A549 (cell line): Measurements from ENCODE around the gene PPM1H. TPM values are rescaled to one million over a fixed set of nuclear protein-coding genes. Genes with fewer than 3 reads are reported as not detected.

Experiments
- ATAC-seq, 2 experiments: fragments of 200-7000 bp in 1 of 2; fragments of >200 bp in 1 of 2; cut with Nextera tagmentation in 1 of 2; cut with Tn5 transposase in 1 of 2; 3 replicates each; pipeline versions ENCODE4 v1.8.0 to v1.9.1; 2018 to 2020; ENCODE audit warnings: mild to moderate bottlenecking in 1 of 2, moderate library complexity in 1 of 2
- CTCF ChIA-PET: fragments of 300-600 bp; sonication (Branson Sonifier 250); formaldehyde crosslinking; extraction: SDS; loops from one replicate; lab custom pipeline; 2021; ENCODE audit warnings: antibody characterized with exemption, inconsistent platforms; lab: Yijun Ruan, JAX
- POLR2A ChIA-PET: fragments of 350-600 bp; formaldehyde crosslinking; extraction: SDS; loops from one replicate; lab custom pipeline; 2021; ENCODE audit warnings: antibody characterized with exemption, inconsistent platforms; lab: Yijun Ruan, JAX
- DNase-seq, 2 experiments: peaks; one replicate each; pipeline versions ENCODE4 v3.0.0 to v3.0.0-alpha.2; 2011 to 2016; ENCODE audit warnings: low read depth in 1 of 2, low spot score in 1 of 2
- FAIRE-seq: peaks from 2 replicates; lab custom pipeline; 2011; peaks lifted over from hg19 to GRCh38; lab: Jason Lieb, UNC
- H3K27ac ChIP-seq, 2 experiments: fragments of >200 bp; sonication (Bioruptor Twin); formaldehyde crosslinking; 3 replicates each; pipeline ENCODE4 v1.5.1; 2016 to 2017
- H3K4me1 ChIP-seq: fragments of >200 bp; sonication (Bioruptor Twin); formaldehyde crosslinking; 3 replicates; pipeline ENCODE4 v1.6.1; 2016
- H3K4me2 ChIP-seq: fragments of >200 bp; sonication (Bioruptor Twin); formaldehyde crosslinking; 3 replicates; pipeline ENCODE4 v1.6.1; 2016
- H3K4me3 ChIP-seq: fragments of >200 bp; sonication (Bioruptor Twin); formaldehyde crosslinking; 3 replicates; pipeline ENCODE4 v1.5.1; 2016
- H3K9me3 ChIP-seq: fragments of >200 bp; sonication (Bioruptor Twin); formaldehyde crosslinking; 3 replicates; pipeline ENCODE4 v1.6.1; 2016
- ATOH8 ChIP-seq: fragments of 250-450 bp; sonication (Bioruptor Pico); IDR thresholded peaks from 2 replicates; pipeline ENCODE4 v1.5.0; 2020; ENCODE audit warnings: low read depth, mild to moderate bottlenecking, moderate library complexity
- CBX2 ChIP-seq: fragments of 200-600 bp; sonication (generic); IDR thresholded peaks from 2 replicates; pipeline ENCODE4 v1.6.1; 2016; ENCODE audit warnings: low read depth, mild to moderate bottlenecking, borderline replicate concordance
- CBX8 ChIP-seq: fragments of 200-600 bp; sonication (generic); IDR thresholded peaks from 2 replicates; pipeline ENCODE4 v1.6.1; 2016
- CEBPB ChIP-seq, 2 experiments: fragments of >200 bp in 1 of 2; sonication (Bioruptor Twin) in 1 of 2; formaldehyde crosslinking in 1 of 2; IDR thresholded peaks; 2 replicates each; pipeline ENCODE4 v1.6.1; 2012 to 2016
- CHD2 ChIP-seq: fragments of 150-350 bp; IDR thresholded peaks from 2 replicates; pipeline ENCODE4 v1.6.1; 2014; ENCODE audit warnings: low read length; ENCODE audit not compliant: partially characterized antibody
- EHF ChIP-seq: fragments of 250-450 bp; sonication (Bioruptor Pico); IDR thresholded peaks from 2 replicates; pipeline ENCODE4 v1.5.0; 2020; ENCODE audit warnings: mild to moderate bottlenecking
- EHMT2 ChIP-seq: fragments of 200-600 bp; sonication (generic); IDR thresholded peaks from 2 replicates; pipeline ENCODE4 v1.6.1; 2016; ENCODE audit warnings: antibody characterized with exemption, low read depth, mild to moderate bottlenecking, moderate library complexity
- FOSB ChIP-seq: fragments of 250-450 bp; sonication (Bioruptor Pico); IDR thresholded peaks from 2 replicates; pipeline ENCODE4 v1.5.0; 2020; ENCODE audit warnings: mild to moderate bottlenecking, moderate library complexity
- FOXS1 ChIP-seq: fragments of 250-450 bp; sonication (Bioruptor Pico); IDR thresholded peaks from 2 replicates; pipeline ENCODE4 v1.5.0; 2020; ENCODE audit warnings: mild to moderate bottlenecking, moderate library complexity
- GATA3 ChIP-seq: IDR thresholded peaks from 2 replicates; pipeline ENCODE4 v1.6.1; 2012; ENCODE audit warnings: borderline replicate concordance
- HOXB5 ChIP-seq: fragments of 250-450 bp; sonication (Bioruptor Pico); IDR thresholded peaks from 2 replicates; pipeline ENCODE4 v1.5.0; 2020; ENCODE audit warnings: mild to moderate bottlenecking, moderate library complexity
- JUN ChIP-seq, 2 experiments: fragments of >200 bp; sonication (Bioruptor Twin); formaldehyde crosslinking; IDR thresholded peaks; 2 replicates in 1 of 2; 3 replicates in 1 of 2; pipeline ENCODE4 v1.6.1; 2016 to 2017
- KDM1A ChIP-seq: fragments of 200-600 bp; sonication (generic); IDR thresholded peaks from 2 replicates; pipeline ENCODE4 v1.6.1; 2016; ENCODE audit warnings: low read depth, mild to moderate bottlenecking
- MAX ChIP-seq: IDR thresholded peaks from 2 replicates; pipeline ENCODE4 v1.6.1; 2012
- NPAS2 ChIP-seq: fragments of 250-450 bp; sonication (Bioruptor Pico); IDR thresholded peaks from 2 replicates; pipeline ENCODE4 v1.8.0; 2022; ENCODE audit warnings: mild to moderate bottlenecking, moderate library complexity, borderline replicate concordance
- POLR2AphosphoS2 ChIP-seq: conservative IDR thresholded peaks from 2 replicates; pipeline ENCODE4 v1.6.1; 2012; ENCODE audit warnings: low read length, improper control_type of control experiment, inconsistent platforms
- RAD21 ChIP-seq, 2 experiments: fragments of >200 bp in 1 of 2; sonication (Bioruptor Twin) in 1 of 2; formaldehyde crosslinking in 1 of 2; IDR thresholded peaks in 1 of 2; conservative IDR thresholded peaks in 1 of 2; 2 replicates in 1 of 2; 3 replicates in 1 of 2; pipeline ENCODE4 v1.6.1; 2012 to 2018; ENCODE audit warnings: inconsistent platforms in 1 of 2
- RNF2 ChIP-seq: fragments of 200-600 bp; sonication (generic); IDR thresholded peaks from 2 replicates; pipeline ENCODE4 v1.6.1; 2016; ENCODE audit warnings: low read depth, mild to moderate bottlenecking, antibody characterized with exemption, moderate library complexity, borderline replicate concordance
- SREBF2 ChIP-seq: fragments of 450-650 bp; IDR thresholded peaks from 2 replicates; pipeline ENCODE4 v1.6.1; 2014; ENCODE audit warnings: mild to moderate bottlenecking, moderate library complexity
- TFCP2L1 ChIP-seq: fragments of 250-450 bp; sonication (Bioruptor Pico); IDR thresholded peaks from 2 replicates; pipeline ENCODE4 v1.5.0; 2021; ENCODE audit warnings: mild to moderate bottlenecking
- WGBS: methylation state at CpG from one replicate; pipeline ENCODE4 v1.1.6; 2017; ENCODE audit errors: missing lambda C conversion rate; 5-methylcytosine and 5-hydroxymethylcytosine counted together
- polyA plus RNA-seq, 4 experiments: library from polyadenylated mRNA; depleted of rRNA in 3 of 4; stranded (reverse); fragments of >200 nt; fragmentation: RNase III in 1 of 4; extraction: RNeasy Plus Mini Kit Qiagen cat#74134 plus additional on column Dnase treatment in 1 of 4; gene quantifications; 2 replicates in 3 of 4; 3 replicates in 1 of 4; pipeline ENCODE4 v1.2.3, GENCODE V29; 2011 to 2017

The PPM1H gene
- polyA plus RNA-seq, 2 of the 4 experiments (the other 2 are of a cell fraction): 7.8 TPM

GRCh38 chr12:62622177-62622576 is 312.8 kb downstream of the PPM1H start:
- FAIRE-seq: no peak

GRCh38 chr12:62621101-62621638 is 313.8 kb downstream of the PPM1H start:
- ATAC-seq (no peak), DNase-seq (no peak), FAIRE-seq (no peak)
- Histone ChIP-seq H3K4me3 (no peak overlapping the region), H3K27ac (peak overlapping the region in 1 of 2 experiments; percentile 25; a peak in 1 of 6 replicates), H3K4me1 (peaks cover 20% of the 10 kb centered on the region), H3K4me2 (no peak overlapping the region), H3K9me3 (no peaks in the 10 kb centered on the region)
- 90% methylated on average over 8 of the region's 8 CpGs for WGBS
- CTCF ChIA-PET: interaction anchor here (0.7 to 1.7 kb wide), 3 partner anchors 15 to 319 kb away, joined by 3 to 5 read pairs (median 5); no protein-coding TSS in a partner anchor
- TF ChIP-seq SREBF2 (no peak), MAX (no peak), RAD21 (conservative IDR thresholded peaks at IDR 0.05 in 1 of 2, IDR thresholded peaks at IDR 0.05 in 1 of 2) (no peak)
- POLR2A ChIA-PET: no interaction called here

More at GRCh38 chr12:62622177-62622576, 312.8 kb downstream of the PPM1H start:
- H3K4me3 ChIP-seq: no peak overlapping the region
- peaks cover 15% of the 10 kb centered on the region for H3K4me1 ChIP-seq
- 68% methylated on average over 2 of the region's 2 CpGs for WGBS
- H3K27ac ChIP-seq: peak overlapping the region in 1 of 2 experiments; percentile 22; a peak in 1 of 6 replicates
- DNase-seq (no peak), ATAC-seq (peak in 1 of 2 experiments; percentile 10; a peak in 2 of 6 replicates)
- ChIA-PET CTCF (interaction anchor here (1.0 to 1.7 kb wide), 4 partner anchors 16 to 184 kb away, joined by 4 to 5 read pairs (median 5); no protein-coding TSS in a partner anchor), POLR2A (no interaction called here)
- no peak for TF ChIP-seq FOSB (CRISPR knock-in tag)
- no peaks in the 10 kb centered on the region for H3K9me3 ChIP-seq
- no peak overlapping the region for H3K4me2 ChIP-seq

GRCh38 chr12:62618930-62619329 is 316.0 kb downstream of the PPM1H start:
- Histone ChIP-seq H3K9me3 (no peaks in the 10 kb centered on the region), H3K4me1 (peaks cover 20% of the 10 kb centered on the region), H3K4me2 (no peak overlapping the region), H3K27ac (peak overlapping the region in 1 of 2 experiments; percentile 42; a peak in 1 of 6 replicates), H3K4me3 (no peak overlapping the region)
- TF ChIP-seq POLR2AphosphoS2: 0 out of 2 replicates have a peak, but pooled peaks have one; percentile 24
- no peak for TF ChIP-seq TFCP2L1 (CRISPR knock-in tag)
- peak in 1 of 2 experiments; percentile 5; a peak in 1 of 6 replicates for ATAC-seq
- CTCF ChIA-PET: interaction anchor here (0.6 to 2.1 kb wide), 4 partner anchors 37 to 177 kb away, joined by 3 to 10 read pairs (median 3); no protein-coding TSS in a partner anchor
- no peak for DNase-seq
- WGBS: 90% methylated on average over 2 of the region's 2 CpGs
- POLR2A ChIA-PET: interaction anchor here (1.5 kb wide), 1 partner anchor 12 kb away, joined by 6 read pairs; no protein-coding TSS in a partner anchor
- FAIRE-seq: no peak

GRCh38 chr12:62618319-62618718 is 316.6 kb downstream of the PPM1H start:
- H3K4me1 ChIP-seq: peaks cover 20% of the 10 kb centered on the region
- peak overlapping the region in 1 of 2 experiments; percentile 42; a peak in 2 of 6 replicates for H3K27ac ChIP-seq
- 0 out of 3 replicates have a peak overlapping the region, but pooled peaks have one; percentile 12 for H3K4me2 ChIP-seq
- FAIRE-seq (peak; percentile 43), DNase-seq (no peak), ATAC-seq (no peak)
- POLR2A ChIA-PET: interaction anchor here (1.5 kb wide), 1 partner anchor 12 kb away, joined by 6 read pairs; no protein-coding TSS in a partner anchor
- CTCF ChIA-PET: interaction anchor here (0.6 to 1.1 kb wide), 4 partner anchors 15 to 177 kb away, joined by 3 to 4 read pairs (median 3); no protein-coding TSS in a partner anchor
- no peaks in the 10 kb centered on the region for H3K9me3 ChIP-seq
- no peak overlapping the region for H3K4me3 ChIP-seq
- TF ChIP-seq JUN (IDR thresholded peaks at IDR 0.05) (0 out of 5 replicates have a peak, but pooled peaks of 1 of the 2 experiments have one; percentile 25), CHD2 (no peak), FOSB (CRISPR knock-in tag) (0 out of 2 replicates have a peak, but pooled peaks have one; percentile 8)

- no peak for DNase-seq
- CTCF ChIA-PET: interaction anchor here (1.0 to 2.1 kb wide), 2 partner anchors 24 to 181 kb away, joined by 4 to 8 read pairs; no protein-coding TSS in a partner anchor
- H3K4me3 ChIP-seq: no peak overlapping the region
- no peak for ATAC-seq
- H3K4me1 ChIP-seq: peaks cover 32% of the 10 kb centered on the region
- WGBS: 98% methylated on average over 1 of the region's 1 CpG
- no peak for TF ChIP-seq EHF (CRISPR knock-in tag)
- no peak for TF ChIP-seq ATOH8
- no peak for TF ChIP-seq GATA3
- no peak for TF ChIP-seq NPAS2 (CRISPR knock-in tag)
- TF ChIP-seq KDM1A: no peak
- TF ChIP-seq EHMT2: no peak
- TF ChIP-seq CBX2: no peak
- TF ChIP-seq TFCP2L1 (CRISPR knock-in tag): no peak
- no peak for TF ChIP-seq RAD21 (conservative IDR thresholded peaks at IDR 0.05 in 1 of 2, IDR thresholded peaks at IDR 0.05 in 1 of 2)
- TF ChIP-seq RNF2: no peak
- no peak for TF ChIP-seq HOXB5 (CRISPR knock-in tag)
- TF ChIP-seq CEBPB (IDR thresholded peaks at IDR 0.05): no peak
- TF ChIP-seq FOXS1 (CRISPR knock-in tag): no peak
- no peak for TF ChIP-seq CBX8
- TF ChIP-seq, all 56 proteins: peak for 0
- POLR2A ChIA-PET: no interaction called here
- Histone ChIP-seq H3K4me2 (no peak overlapping the region), H3K27ac (no peak overlapping the region), H3K9me3 (no peaks in the 10 kb centered on the region)
- FAIRE-seq: no peak
Observed at GRCh38 chr12:62613081-62613480, 321.9 kb downstream of the PPM1H start.
